ENCODE results near the gene ASB6.
A peak's percentile ranks its signal among the peaks of the same experiment; 100 is the strongest.
"Not testable (repeated sequence)": the region's sequence is repeated elsewhere in the genome, so short reads cannot be mapped to it uniquely, and the experiment has no call there.

Gene ASB6

DNA sequence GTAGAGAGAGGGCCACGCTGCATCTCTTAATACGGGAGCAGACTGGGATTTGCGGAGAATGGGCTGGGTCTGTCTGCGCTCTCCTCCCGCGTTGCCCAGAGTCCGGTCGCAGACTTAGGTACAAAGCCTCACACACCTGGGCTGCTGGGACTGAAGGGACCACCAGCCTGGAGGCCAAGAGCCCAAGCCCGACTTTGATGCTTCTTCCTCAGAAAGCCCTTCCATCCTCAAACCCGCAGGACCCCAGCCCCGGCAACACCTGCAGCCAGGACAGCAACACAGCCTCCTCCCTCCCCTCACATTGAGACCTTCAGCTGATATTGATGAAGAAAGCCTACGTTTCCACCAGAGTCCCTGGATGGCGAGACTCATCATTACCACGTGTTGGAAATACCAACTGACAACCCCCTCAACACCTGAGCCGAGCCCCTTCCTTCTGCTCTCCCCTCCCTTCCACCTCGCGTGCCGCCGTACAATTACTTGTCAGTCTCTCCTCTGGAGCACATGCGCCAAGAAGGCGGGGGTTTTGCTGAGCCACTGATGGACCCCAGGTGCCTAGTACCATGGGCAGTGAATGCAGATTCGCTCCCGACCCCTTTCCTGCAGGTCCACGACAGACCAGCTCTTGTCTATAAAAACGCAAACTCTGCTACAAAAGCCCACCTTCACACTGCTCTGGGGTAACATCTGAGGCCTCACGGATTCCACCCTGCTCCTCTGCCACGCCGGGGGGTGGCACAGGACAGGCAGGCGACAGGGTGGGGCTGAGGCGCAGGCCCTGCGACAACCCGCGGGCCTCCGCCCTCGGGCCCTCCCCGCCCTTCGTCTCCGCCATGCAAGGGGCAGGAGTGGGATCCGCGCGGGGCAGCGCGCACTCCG, 841 bp downstream of the ASB6 start:
- no peak for DNase-seq

- DNase-seq = no peak
These were observed 1.7 kb downstream of the ASB6 start for GRCh38 chr9:129640086-129640870.

DNA sequence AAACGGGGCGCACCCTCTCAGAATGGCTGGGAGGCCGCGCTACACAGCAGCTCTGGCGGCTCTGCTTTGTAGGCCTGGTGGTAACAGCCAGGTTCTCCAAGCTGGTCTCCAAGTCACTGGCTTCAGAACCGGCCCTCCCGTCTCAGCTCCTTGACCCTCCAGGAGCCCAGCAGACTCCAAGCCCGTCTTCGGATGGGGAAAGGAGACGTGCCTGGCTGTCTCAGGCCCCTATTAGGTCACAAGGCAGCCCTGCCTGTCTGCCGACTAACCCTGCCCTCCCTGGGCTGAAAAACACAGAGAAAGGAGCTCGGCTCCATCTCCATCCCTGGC, 2.2 kb downstream of the ASB6 start:
- DNase-seq = no peak

GRCh38 chr9:129639034-129639630, 2.8 kb downstream of the ASB6 start:
- no peak for DNase-seq

GRCh38 chr9:129637673-129638439, 4.1 kb downstream of the ASB6 start:
- DNase-seq = no peak

DNA sequence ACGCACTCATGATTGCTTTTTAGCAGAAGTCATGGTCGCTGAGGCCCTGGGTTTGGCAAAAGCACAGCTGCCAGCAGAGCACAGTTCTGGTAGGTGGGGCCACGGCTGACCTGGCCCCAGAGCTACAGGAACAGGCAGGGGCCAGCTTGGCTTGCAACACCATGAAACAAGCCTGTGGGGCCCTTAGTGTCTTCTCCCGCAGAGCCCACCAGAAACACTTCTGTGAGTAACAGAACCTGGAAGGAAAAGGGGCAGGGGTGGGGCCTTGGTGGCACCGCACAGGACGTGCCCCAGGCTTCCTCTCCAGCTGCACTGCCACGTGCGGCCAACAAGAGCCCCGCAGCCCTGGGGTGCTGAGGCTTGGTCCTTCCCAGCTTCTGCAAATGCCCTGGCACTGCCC, 4.8 kb downstream of the ASB6 start:
- no peak for DNase-seq

GRCh38 chr9:129636343-129636742, 5.6 kb downstream of the ASB6 start:
- not testable (repeated sequence) for DNase-seq

DNA sequence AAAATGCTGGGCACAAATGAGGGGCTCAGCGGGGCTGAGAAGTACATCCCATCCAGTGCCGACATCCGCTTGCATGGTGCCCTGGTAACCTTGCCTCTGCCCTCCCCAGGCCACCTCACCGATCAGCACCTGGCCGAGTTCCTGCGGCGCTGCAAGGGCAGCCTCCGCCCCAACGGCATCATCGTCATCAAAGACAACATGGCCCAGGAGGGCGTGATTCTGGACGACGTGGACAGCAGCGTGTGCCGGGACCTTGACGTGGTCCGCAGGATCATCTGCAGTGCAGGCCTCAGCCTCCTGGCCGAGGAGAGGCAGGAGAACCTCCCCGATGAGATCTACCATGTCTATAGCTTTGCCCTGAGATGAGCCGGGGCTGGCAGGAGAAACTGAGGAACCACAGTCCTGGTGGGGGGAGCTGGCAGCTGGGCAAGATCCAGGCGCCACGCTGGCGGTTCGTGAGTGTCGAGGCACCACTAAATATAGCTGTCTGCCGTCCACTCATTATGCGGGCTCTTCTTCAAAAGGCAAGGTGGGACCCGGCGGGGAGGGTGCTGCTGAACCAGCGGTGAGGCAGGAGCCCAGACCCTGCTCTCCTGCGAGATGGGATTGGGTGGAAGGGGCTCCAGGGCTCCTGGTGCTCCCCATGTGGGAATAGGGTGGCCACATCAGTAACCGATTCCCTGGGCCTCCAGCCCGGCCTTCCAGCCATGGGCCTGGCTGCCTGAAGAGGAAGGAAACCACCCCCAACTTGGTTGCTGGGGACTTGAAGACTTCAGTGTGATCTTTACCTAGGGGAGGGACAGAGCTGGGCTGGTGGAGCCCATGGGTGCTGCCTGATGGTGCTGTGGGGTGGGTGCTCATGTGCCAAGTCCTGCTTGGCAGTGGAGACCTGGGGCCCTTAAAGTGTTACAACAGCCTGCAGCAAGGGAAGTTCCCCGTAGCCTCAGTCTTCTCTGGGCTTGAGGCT, 6.6 kb downstream of the ASB6 start:
- DNase-seq = no peak

- DNase-seq = no peak
These were observed 8.1 kb downstream of the ASB6 start for GRCh38 chr9:129633848-129634247.

GRCh38 chr9:129633207-129633606, 8.7 kb downstream of the ASB6 start:
- DNase-seq = no peak

- DNase-seq = no peak
These were observed 9.5 kb downstream of the ASB6 start for GRCh38 chr9:129632460-129632859.

GRCh38 chr9:129631674-129632129, 10.2 kb downstream of the ASB6 start:
- no peak for DNase-seq

- DNase-seq = no peak
These were observed 10.8 kb downstream of the ASB6 start for GRCh38 chr9:129630967-129631673.

GRCh38 chr9:129629251-129629820, 12.6 kb downstream of the ASB6 start:
- no peak for DNase-seq

DNA sequence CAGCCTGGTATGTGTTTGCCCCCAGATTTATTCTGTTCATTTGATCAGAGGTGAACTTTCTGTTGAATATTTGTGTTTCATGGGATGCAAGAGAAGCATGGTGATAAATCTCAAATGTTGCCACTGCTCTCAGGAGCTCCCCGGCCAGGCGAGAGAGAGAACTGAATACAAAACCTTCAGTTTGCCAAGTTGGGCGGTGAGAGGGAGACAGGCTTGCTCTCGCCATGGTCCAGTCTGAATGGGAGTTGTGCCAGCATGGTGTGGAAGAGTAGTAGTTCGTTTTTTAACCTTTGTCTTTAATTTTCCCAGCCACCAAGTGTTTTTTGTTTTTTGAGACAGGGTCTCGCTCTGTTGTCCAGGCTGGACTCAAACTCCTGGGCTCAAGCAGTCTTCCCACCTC, 13.2 kb downstream of the ASB6 start:
- no peak for DNase-seq

- no peak for DNase-seq
These were observed 14.2 kb downstream of the ASB6 start for GRCh38 chr9:129627556-129628440.

DNA sequence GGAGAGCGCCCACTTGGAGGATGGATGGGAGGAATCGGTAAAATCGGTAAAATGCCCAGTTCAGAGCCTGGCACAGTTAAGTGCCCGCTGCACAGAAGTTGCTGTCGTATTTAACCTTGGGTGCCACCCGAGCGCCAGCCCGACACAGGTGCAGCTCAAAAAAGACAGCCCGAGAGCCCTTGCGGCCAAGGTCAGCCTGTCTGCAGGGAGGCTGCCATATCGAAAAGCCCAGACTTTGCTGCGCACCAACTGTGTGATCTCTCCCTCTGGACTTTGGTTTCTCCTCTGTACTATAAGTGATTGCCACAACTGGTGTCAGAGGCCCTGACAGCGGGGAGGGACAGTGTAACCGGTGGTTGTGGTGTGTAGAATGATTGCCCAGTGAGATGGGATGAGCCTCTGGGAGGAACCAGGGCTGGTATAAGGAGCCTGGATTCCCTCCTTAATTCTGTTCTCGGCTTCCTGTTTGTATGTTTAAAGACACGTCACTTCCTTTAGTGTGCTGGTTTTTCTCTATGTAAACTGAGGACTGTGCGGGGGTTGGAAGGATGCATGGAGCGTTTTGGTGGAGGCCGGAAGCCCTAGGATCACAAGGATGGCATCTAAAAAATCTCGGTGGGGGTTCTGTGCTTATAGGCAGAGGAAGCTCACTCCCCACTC, 15.2 kb downstream of the ASB6 start:
- no peak for DNase-seq

- DNase-seq = no peak
These were observed 15.8 kb downstream of the ASB6 start, which contains the start of gene NTMT1 for GRCh38 chr9:129626079-129626624. Gene NTMT1 (plus strand): TSS chr9:129626163. CDS start chr9:129632704, 6,541 bp downstream.

GRCh38 chr9:129624947-129625346, 17.0 kb downstream of the ASB6 start:
- DNase-seq = peak; percentile 84
